Non-pigmented ciliary epithelial cell (primary cell): Measurements from ENCODE around the gene PDE7B.
"Not testable (repeated sequence)": the region's sequence is repeated elsewhere in the genome, so short reads cannot be mapped to it uniquely, and the experiment has no call there.

Experiments
- DNase-seq: peaks from one replicate; pipeline ENCODE4 v3.0.0-alpha.2; 2010; ENCODE audit warnings: low read depth

PDE7B gene

GRCh38 chr6:136111831-136112230 lies 260.3 kb downstream of the PDE7B start:
- no peak for DNase-seq

DNA sequence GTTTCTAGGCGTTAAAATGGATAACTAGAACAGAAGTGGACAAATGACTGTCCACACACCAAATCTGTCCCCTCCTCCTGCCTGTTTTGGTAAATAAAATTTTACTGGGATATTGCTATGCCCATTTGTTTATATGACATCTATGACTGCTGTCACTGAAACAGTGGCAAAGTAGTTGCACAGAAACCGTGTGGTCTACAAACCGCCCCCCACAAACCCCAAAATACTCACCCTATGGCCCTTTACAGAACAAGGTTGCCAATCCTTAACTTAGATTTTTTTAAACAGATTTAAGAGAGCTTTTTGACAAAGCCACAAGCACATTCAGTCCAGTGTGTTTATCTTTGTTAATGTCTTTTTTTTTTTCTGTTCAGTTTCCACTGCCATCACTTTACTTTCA lies 260.8 kb downstream of the PDE7B start:
- DNase-seq: no peak

GRCh38 chr6:136113736-136114173 lies 262.3 kb downstream of the PDE7B start:
- peak; percentile 70 for DNase-seq

GRCh38 chr6:136114661-136115060 lies 263.2 kb downstream of the PDE7B start:
- no peak for DNase-seq

GRCh38 chr6:136115941-136116340 lies 264.4 kb downstream of the PDE7B start:
- DNase-seq: no peak

DNA sequence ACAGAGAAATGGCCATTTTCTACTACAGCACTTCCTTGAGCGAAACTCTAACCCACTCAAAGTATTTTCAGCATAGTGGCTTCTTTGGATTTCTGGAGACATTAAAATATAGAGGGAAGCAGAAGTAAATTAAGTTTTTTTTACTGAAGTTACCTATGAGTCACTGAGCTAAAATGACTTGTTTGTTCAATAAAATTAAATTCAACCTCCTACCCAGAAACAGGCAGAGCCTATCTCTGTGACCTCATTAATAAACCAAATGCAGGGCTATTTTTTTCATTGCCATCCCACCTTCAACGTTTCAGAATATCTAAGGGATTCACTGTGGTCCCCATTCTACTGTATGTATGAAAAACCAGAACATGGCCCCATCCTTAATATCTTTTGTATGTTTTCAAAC lies 265.6 kb downstream of the PDE7B start:
- no peak for DNase-seq

DNA sequence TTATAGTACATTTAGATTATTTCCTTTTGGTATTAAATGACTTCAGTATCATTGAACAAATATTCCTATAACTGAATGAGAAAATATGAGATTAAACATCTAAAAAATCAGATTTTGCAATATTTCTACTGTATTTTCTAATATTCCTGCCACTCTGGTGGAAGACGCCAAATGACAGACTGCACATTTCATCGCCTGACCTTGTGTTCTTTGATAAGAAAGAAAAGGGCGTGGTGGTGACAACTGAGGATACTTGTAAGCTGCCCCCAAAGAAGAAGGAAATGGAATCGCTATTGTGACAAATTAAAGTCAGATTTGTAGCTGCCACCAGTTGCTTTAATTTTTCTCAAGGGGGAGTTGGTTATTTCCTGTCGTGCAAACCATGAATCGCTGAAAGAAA lies 267.3 kb downstream of the PDE7B start:
- DNase-seq: no peak

DNA sequence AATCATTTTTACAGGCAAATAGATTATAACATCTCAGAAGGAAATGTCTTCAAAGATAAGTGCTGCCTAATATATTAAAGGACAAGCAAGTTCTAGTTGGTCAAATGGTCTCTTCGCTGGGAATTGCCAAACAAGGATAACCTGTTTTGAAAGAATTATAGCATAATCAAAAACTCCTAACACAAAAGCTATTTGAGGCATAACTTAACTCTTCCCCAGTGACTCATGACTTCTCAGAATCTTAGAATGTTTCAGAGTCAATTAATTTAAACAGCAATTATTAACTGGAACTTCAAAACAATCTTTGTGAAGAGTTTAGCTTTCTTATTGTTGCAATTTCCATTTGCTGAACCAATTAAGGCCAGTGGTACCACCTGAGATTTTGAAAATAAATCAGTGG lies 272.0 kb downstream of the PDE7B start:
- DNase-seq: peak; percentile 15

DNA sequence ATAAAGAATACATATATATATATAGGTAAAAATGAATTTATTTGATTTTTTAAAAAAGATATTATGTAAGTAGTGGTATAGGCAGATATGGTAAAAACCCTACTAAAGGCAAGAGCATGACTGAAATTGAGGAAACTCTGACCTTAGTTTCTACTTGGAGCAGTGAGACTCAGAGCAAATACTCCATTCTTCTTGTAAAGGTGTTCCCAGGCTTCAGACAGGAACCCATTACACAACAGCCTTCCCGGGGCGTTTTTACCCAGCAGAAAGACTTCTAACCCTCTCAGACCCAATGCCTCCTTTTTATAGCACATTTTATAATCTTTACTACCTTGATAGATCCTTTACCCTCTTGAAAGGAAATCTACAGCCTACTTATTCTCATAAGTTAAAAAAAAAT lies 274.1 kb downstream of the PDE7B start:
- DNase-seq: no peak

DNA sequence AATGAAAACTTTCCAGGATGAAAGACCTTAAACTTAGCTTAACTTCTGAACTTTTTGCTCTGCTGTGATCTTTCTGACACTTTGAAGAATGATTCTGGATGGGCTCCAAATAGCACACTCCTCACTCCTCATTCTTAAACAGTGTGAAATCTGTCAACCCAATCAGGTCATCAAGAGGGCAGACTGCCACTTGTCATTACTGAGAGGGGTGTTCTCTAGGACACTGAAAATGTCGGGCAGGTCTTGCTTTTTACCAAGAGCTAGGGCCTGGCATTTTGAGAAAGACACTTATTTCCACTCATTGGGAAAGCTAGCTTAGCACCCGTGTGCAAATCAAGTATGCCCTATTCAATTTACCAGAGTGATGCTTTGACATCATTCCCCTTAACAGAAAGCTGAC lies 276.4 kb downstream of the PDE7B start:
- no peak for DNase-seq

DNA sequence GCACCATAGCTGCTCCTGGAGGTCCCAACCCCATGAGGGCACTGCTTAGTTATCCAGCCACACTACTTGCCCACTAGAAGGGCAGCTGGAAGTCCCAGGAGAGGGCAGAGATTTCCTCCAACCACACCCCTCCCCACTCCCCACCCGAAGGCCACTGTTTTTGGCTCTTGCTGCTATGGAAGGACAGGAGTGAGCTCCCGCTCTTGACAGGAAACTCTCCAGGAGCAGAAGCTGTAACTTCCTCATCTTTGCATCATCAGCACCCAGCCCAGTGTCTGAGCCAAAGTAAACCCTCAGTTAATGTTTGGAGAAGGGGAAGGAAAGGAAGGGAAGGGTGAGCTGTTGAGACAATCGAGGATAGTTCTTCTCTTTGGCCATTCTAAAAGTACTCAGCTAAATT lies 277.9 kb downstream of the PDE7B start:
- DNase-seq: no peak

DNA sequence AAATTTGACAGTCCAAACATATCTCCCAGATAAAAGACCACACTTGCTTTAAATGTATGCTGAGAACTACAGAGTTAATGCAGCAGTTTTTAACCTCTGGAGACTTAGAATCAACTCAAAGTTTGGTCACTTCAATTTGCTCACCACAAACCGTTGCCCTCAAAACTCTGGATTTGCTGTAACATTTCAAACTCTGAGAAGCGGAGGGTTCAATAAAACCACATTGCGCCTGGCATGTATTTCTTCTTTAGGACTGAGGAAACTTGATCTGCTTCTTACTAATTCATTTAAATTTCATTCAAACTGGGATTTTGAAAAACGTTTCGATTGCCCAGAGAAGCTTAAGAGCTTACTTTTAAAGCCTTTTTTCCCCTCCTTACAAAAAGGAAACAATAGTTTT lies 282.8 kb downstream of the PDE7B start:
- no peak for DNase-seq

DNA sequence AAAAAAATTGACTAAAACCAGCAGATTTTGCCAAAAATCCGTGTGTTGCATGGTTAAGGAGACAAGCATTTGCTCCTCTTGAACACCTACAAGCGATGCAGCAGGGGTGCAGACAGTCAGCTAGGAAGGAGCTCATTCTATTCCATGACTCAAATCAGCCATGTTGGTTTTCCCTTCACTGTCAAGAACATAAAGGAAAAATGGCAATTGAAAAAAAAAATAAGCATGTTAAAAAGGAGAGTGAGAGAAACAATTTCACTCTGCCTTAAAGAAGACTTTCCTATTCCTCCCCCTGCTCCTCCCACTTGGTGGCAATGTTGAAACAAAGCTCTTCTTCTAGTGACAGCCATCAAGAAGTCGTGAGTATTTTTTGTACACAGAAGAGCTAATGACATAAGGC lies 283.2 kb downstream of the PDE7B start:
- DNase-seq: no peak

- DNase-seq: no peak
Observed at GRCh38 chr6:136136274-136136673, 284.8 kb downstream of the PDE7B start.

- peak; percentile 34 for DNase-seq
Observed at GRCh38 chr6:136137008-136137692, 285.6 kb downstream of the PDE7B start.

- no peak for DNase-seq
Observed at GRCh38 chr6:136137739-136138402, 286.4 kb downstream of the PDE7B start.

GRCh38 chr6:136139111-136139510 lies 287.6 kb downstream of the PDE7B start:
- DNase-seq: not testable (repeated sequence)

GRCh38 chr6:136144251-136145023 lies 292.9 kb downstream of the PDE7B start:
- DNase-seq: no peak

GRCh38 chr6:136146130-136146529 lies 294.6 kb downstream of the PDE7B start:
- DNase-seq: no peak

- DNase-seq: no peak
Observed at GRCh38 chr6:136147342-136147741, 295.8 kb downstream of the PDE7B start.

DNA sequence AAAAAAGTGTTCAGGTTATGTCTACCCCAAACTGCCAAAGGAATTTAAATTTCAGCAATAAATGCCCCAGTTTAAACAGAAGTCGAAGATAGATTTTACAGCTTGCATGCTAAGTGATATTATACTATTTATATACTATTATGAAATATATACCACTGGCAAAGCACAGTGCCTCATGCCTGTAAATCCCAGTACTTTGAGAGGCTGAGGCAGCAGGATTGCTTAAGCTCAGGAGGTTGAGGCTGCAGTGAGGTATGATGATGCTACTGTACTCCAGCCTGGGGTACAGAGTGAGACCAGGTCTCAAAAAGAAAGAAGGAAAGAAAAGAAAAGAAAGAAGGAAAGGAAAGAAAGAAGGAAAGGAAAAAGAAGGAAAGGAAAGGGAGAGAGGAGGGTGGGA lies 296.6 kb downstream of the PDE7B start:
- DNase-seq: no peak

DNA sequence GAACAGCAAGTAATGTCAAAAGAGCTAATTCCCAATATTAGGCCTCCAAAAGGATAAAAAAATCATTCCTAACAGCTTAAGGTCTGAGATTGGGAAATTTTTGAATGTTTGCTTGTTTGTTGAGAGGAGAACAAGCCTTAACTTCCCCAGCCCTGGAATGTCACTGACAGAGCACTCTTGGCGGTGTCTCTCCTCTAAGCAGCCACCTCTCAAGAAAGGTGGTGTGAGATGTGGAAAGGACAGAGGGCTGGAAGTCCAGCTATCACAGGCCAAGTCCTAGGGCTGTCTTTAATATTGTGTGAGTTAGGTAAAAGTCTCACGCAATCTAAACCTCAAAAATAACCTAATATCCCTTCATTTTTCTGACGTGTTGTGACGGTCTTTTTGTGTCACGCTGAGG lies 297.0 kb downstream of the PDE7B start:
- no peak for DNase-seq

DNA sequence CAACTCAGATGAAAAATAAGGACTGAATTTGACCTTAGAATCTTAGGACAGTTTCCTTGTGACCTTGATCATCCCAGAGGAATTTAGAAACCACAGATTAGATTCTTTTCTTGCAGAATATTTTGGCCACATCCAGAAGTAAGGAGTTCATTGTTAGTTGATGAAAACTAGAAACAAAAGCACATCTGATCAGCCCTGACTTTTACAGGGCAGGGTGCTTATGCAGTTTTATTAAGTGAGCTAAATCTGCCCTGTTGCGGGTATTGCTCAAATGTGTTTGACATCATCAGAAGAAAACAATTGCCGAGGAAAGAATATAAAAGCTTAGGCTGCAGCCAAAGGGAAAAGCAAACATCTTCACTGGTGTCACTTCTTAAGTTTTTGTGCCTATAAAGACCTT lies 297.8 kb downstream of the PDE7B start:
- DNase-seq: no peak
